Right lobe of liver (tissue), 4 donors: Measurements from ENCODE around the gene RPL32.

Experiments
- POLR2A ChIP-seq: fragments of 450-650 bp; IDR thresholded peaks from one replicate; pipeline ENCODE4 v1.6.1; 2017; ENCODE audit warnings: antibody characterized with exemption, mild to moderate bottlenecking
- TF ChIP-seq, protein P1 (sequence below), 4 donors: fragments of 200-600 bp in 3 of 4; fragments of 450-650 bp in 1 of 4; IDR thresholded peaks; one replicate each; pipeline versions ENCODE4 v1.5.1 to v1.8.0; 2016 to 2022; ENCODE audit warnings: antibody characterized with exemption in 4 of 4, mild to moderate bottlenecking in 2 of 4
- donor health status: DM: no; HTN: no; CAD: no.
- donor health status: DM: no; HTN: no; CAD: no.
- donor health status: DM: no; HTN: yes; CAD: no.

- TF ChIP-seq POLR2A = no peak
- TF ChIP-seq, protein P1, sequence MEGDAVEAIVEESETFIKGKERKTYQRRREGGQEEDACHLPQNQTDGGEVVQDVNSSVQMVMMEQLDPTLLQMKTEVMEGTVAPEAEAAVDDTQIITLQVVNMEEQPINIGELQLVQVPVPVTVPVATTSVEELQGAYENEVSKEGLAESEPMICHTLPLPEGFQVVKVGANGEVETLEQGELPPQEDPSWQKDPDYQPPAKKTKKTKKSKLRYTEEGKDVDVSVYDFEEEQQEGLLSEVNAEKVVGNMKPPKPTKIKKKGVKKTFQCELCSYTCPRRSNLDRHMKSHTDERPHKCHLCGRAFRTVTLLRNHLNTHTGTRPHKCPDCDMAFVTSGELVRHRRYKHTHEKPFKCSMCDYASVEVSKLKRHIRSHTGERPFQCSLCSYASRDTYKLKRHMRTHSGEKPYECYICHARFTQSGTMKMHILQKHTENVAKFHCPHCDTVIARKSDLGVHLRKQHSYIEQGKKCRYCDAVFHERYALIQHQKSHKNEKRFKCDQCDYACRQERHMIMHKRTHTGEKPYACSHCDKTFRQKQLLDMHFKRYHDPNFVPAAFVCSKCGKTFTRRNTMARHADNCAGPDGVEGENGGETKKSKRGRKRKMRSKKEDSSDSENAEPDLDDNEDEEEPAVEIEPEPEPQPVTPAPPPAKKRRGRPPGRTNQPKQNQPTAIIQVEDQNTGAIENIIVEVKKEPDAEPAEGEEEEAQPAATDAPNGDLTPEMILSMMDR (IDR thresholded peaks at IDR 0.05) = no peak
Observed at GRCh38 chr3:12807066-12807465, 34.3 kb downstream of the RPL32 start.
